HepG2 (cell line): ENCODE results near the gene PRR36. TPM values are rescaled to one million over a fixed set of nuclear protein-coding genes. Genes with fewer than 3 reads are reported as not detected.

Experiments used
- CHD2 ChIP-seq: IDR thresholded peaks from 2 replicates; pipeline ENCODE4 v1.6.1; 2011; ENCODE audit warnings: low read depth, low read length, improper control_type of control experiment
- RXRB ChIP-seq: IDR thresholded peaks from 2 replicates; pipeline ENCODE4 v1.6.1; 2016; ENCODE audit warnings: borderline replicate concordance, missing genetic modification reagents, missing compliant biosample characterization
- SRSF4 ChIP-seq: fragments of 200-400 bp; formaldehyde crosslinking; IDR thresholded peaks from one replicate; pipeline ENCODE4 v1.6.1; 2018; ENCODE audit warnings: mild to moderate bottlenecking, low read depth, low read length, moderate library complexity; ENCODE audit not compliant: poor library complexity, severe bottlenecking
- ZFAT ChIP-seq: sonication (generic); formaldehyde crosslinking; conservative IDR thresholded peaks from 2 replicates; pipeline ENCODE4 v1.8.1; 2023; ENCODE audit warnings: missing genetic modification reagents, inconsistent platforms
- ZNF235 ChIP-seq: sonication (generic); formaldehyde crosslinking; IDR thresholded peaks from 2 replicates; pipeline ENCODE4 v1.8.1; 2023; ENCODE audit warnings: mild to moderate bottlenecking, missing genetic modification reagents, borderline replicate concordance
- ZNF841 ChIP-seq: sonication (generic); formaldehyde crosslinking; IDR thresholded peaks from 2 replicates; pipeline ENCODE4 v1.8.1; 2023; ENCODE audit warnings: missing genetic modification reagents, borderline replicate concordance
- ZNF891 ChIP-seq: sonication (generic); formaldehyde crosslinking; IDR thresholded peaks from 2 replicates; pipeline ENCODE4 v1.5.0; 2020; ENCODE audit warnings: mild to moderate bottlenecking, missing genetic modification reagents
- polyA plus RNA-seq, 8 experiments: library from polyadenylated mRNA; depleted of rRNA in 3 of 8; stranded (reverse) in 7 of 8; unstranded in 1 of 8; fragments of >200 nt; fragmentation: Illumina TruSeq in 4 of 8; extraction: Trizol in 4 of 8; gene quantifications; 2 replicates each; pipeline versions ENCODE4 v1.2.1 to v1.2.3, GENCODE V29; 2011 to 2016; ENCODE audit warnings: low read depth in 4 of 8, missing spikeins in 1 of 8, mixed read lengths in 1 of 8; ENCODE audit not compliant: insufficient read depth in 1 of 8
- total RNA-seq, 5 experiments: library from RNA; depleted of rRNA; stranded (reverse); fragments of >200 nt; fragmentation: Illumina TruSeq; extraction: Trizol; gene quantifications; 2 replicates each; pipeline ENCODE4 v1.2.3, GENCODE V29; 2016; ENCODE audit warnings: low read depth in 1 of 5
- TF ChIP-seq, protein P1 (sequence below): sonication (generic); formaldehyde crosslinking; IDR thresholded peaks from 2 replicates; pipeline ENCODE4 v1.5.1; 2020; ENCODE audit warnings: missing genetic modification reagents, mild to moderate bottlenecking, borderline replicate concordance
- TF ChIP-seq, protein P2 (sequence below): sonication (generic); formaldehyde crosslinking; IDR thresholded peaks from 2 replicates; pipeline ENCODE4 v1.4.0; 2020; ENCODE audit warnings: mild to moderate bottlenecking, missing genetic modification reagents
- TF ChIP-seq, protein P3 (sequence below): sonication (generic); formaldehyde crosslinking; IDR thresholded peaks from 2 replicates; pipeline ENCODE4 v1.5.0; 2020; ENCODE audit warnings: mild to moderate bottlenecking, missing genetic modification reagents, borderline replicate concordance
- TF ChIP-seq, protein P4 (sequence below): sonication (generic); formaldehyde crosslinking; conservative IDR thresholded peaks from 2 replicates; pipeline ENCODE4 v1.4.0; 2020; ENCODE audit warnings: missing genetic modification reagents
- TF ChIP-seq, protein P5 (sequence below): sonication (generic); formaldehyde crosslinking; IDR thresholded peaks from 2 replicates; pipeline ENCODE4 v1.5.0; 2020; ENCODE audit warnings: mild to moderate bottlenecking, missing genetic modification reagents

PRR36 gene
- total and polyA plus RNA-seq, 2 of the 13 experiments (the other 11 are each of a cell fraction or from before 2014, with no cell fraction given) = 0.07 to 0.17 TPM

DNA sequence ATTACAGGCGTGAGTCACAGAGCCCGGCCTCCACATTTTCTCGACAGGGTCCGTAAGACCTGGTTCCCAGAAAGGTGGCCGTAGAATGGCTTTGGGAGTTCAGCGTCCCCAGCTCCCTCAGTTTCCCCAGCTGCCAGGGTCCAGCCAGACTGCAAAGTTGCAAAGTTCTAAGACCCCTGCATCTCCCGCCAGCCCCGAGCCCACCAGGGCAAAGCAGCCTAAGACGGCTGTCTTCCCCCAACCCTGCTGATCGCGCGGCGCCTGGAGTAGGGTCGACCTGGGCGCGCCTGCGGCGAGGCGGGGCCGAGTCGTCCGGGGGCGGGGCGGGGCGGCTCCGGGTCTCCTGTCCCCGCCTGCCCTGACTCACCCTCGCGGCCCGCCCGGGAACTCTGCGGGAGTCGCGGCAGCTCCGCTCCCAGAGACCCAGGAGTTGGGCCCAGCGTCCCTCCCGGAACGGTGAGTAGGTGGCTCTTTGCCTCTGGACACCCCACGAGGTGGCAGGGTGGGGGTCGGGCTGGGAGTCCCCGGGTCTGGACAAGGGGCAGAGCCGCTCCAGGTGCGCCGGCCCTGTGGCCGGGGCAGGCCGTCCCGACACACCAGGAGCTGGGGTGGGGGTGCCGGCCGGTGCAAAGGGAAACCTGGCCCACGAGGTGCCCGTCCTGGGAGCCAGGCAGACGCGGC, 14.1 kb upstream of the PRR36 start, which contains the start of gene LRRC8E (continued):
- TF ChIP-seq, protein P1, sequence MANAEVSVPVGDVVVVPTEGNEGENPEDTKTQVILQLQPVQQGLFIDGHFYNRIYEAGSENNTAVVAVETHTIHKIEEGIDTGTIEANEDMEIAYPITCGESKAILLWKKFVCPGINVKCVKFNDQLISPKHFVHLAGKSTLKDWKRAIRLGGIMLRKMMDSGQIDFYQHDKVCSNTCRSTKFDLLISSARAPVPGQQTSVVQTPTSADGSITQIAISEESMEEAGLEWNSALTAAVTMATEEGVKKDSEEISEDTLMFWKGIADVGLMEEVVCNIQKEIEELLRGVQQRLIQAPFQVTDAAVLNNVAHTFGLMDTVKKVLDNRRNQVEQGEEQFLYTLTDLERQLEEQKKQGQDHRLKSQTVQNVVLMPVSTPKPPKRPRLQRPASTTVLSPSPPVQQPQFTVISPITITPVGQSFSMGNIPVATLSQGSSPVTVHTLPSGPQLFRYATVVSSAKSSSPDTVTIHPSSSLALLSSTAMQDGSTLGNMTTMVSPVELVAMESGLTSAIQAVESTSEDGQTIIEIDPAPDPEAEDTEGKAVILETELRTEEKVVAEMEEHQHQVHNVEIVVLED (CRISPR knock-in tag) = peak; percentile 37; the same call in 1 of the 2 replicates
- TF ChIP-seq, protein P2, sequence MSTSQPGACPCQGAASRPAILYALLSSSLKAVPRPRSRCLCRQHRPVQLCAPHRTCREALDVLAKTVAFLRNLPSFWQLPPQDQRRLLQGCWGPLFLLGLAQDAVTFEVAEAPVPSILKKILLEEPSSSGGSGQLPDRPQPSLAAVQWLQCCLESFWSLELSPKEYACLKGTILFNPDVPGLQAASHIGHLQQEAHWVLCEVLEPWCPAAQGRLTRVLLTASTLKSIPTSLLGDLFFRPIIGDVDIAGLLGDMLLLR (CRISPR knock-in tag) = no peak; the same call in 1 of the 2 replicates
- TF ChIP-seq ZNF841 (CRISPR knock-in tag) (no peak), ZNF891 (no peak), RXRB (CRISPR knock-in tag) (peak; percentile 9; the same call in 1 of the 2 replicates), ZNF235 (peak; percentile 51; the same call in 1 of the 2 replicates), CHD2 (no peak), ZFAT (CRISPR knock-in tag) (no peak), SRSF4 (no peak)
- TF ChIP-seq, protein P3, sequence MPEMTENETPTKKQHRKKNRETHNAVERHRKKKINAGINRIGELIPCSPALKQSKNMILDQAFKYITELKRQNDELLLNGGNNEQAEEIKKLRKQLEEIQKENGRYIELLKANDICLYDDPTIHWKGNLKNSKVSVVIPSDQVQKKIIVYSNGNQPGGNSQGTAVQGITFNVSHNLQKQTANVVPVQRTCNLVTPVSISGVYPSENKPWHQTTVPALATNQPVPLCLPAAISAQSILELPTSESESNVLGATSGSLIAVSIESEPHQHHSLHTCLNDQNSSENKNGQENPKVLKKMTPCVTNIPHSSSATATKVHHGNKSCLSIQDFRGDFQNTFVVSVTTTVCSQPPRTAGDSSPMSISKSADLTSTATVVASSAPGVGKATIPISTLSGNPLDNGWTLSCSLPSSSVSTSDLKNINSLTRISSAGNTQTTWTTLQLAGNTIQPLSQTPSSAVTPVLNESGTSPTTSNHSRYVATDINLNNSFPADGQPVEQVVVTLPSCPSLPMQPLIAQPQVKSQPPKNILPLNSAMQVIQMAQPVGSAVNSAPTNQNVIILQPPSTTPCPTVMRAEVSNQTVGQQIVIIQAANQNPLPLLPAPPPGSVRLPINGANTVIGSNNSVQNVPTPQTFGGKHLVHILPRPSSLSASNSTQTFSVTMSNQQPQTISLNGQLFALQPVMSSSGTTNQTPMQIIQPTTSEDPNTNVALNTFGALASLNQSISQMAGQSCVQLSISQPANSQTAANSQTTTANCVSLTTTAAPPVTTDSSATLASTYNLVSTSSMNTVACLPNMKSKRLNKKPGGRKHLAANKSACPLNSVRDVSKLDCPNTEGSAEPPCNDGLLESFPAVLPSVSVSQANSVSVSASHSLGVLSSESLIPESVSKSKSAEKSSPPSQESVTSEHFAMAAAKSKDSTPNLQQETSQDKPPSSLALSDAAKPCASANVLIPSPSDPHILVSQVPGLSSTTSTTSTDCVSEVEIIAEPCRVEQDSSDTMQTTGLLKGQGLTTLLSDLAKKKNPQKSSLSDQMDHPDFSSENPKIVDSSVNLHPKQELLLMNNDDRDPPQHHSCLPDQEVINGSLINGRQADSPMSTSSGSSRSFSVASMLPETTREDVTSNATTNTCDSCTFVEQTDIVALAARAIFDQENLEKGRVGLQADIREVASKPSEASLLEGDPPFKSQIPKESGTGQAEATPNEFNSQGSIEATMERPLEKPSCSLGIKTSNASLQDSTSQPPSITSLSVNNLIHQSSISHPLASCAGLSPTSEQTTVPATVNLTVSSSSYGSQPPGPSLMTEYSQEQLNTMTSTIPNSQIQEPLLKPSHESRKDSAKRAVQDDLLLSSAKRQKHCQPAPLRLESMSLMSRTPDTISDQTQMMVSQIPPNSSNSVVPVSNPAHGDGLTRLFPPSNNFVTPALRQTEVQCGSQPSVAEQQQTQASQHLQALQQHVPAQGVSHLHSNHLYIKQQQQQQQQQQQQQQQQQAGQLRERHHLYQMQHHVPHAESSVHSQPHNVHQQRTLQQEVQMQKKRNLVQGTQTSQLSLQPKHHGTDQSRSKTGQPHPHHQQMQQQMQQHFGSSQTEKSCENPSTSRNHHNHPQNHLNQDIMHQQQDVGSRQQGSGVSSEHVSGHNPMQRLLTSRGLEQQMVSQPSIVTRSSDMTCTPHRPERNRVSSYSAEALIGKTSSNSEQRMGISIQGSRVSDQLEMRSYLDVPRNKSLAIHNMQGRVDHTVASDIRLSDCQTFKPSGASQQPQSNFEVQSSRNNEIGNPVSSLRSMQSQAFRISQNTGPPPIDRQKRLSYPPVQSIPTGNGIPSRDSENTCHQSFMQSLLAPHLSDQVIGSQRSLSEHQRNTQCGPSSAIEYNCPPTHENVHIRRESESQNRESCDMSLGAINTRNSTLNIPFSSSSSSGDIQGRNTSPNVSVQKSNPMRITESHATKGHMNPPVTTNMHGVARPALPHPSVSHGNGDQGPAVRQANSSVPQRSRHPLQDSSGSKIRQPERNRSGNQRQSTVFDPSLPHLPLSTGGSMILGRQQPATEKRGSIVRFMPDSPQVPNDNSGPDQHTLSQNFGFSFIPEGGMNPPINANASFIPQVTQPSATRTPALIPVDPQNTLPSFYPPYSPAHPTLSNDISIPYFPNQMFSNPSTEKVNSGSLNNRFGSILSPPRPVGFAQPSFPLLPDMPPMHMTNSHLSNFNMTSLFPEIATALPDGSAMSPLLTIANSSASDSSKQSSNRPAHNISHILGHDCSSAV = no peak
- TF ChIP-seq, protein P4, sequence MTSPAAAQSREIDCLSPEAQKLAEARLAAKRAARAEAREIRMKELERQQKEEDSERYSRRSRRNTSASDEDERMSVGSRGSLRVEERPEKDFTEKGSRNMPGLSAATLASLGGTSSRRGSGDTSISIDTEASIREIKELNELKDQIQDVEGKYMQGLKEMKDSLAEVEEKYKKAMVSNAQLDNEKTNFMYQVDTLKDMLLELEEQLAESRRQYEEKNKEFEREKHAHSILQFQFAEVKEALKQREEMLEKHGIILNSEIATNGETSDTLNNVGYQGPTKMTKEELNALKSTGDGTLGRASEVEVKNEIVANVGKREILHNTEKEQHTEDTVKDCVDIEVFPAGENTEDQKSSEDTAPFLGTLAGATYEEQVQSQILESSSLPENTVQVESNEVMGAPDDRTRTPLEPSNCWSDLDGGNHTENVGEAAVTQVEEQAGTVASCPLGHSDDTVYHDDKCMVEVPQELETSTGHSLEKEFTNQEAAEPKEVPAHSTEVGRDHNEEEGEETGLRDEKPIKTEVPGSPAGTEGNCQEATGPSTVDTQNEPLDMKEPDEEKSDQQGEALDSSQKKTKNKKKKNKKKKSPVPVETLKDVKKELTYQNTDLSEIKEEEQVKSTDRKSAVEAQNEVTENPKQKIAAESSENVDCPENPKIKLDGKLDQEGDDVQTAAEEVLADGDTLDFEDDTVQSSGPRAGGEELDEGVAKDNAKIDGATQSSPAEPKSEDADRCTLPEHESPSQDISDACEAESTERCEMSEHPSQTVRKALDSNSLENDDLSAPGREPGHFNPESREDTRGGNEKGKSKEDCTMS (CRISPR knock-in tag) = no peak
- TF ChIP-seq, protein P5, sequence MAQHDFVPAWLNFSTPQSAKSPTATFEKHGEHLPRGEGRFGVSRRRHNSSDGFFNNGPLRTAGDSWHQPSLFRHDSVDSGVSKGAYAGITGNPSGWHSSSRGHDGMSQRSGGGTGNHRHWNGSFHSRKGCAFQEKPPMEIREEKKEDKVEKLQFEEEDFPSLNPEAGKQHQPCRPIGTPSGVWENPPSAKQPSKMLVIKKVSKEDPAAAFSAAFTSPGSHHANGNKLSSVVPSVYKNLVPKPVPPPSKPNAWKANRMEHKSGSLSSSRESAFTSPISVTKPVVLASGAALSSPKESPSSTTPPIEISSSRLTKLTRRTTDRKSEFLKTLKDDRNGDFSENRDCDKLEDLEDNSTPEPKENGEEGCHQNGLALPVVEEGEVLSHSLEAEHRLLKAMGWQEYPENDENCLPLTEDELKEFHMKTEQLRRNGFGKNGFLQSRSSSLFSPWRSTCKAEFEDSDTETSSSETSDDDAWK (CRISPR knock-in tag) = no peak
